ENCODE measurements around the gene HSD3B7.

HSD3B7 gene

DNA sequence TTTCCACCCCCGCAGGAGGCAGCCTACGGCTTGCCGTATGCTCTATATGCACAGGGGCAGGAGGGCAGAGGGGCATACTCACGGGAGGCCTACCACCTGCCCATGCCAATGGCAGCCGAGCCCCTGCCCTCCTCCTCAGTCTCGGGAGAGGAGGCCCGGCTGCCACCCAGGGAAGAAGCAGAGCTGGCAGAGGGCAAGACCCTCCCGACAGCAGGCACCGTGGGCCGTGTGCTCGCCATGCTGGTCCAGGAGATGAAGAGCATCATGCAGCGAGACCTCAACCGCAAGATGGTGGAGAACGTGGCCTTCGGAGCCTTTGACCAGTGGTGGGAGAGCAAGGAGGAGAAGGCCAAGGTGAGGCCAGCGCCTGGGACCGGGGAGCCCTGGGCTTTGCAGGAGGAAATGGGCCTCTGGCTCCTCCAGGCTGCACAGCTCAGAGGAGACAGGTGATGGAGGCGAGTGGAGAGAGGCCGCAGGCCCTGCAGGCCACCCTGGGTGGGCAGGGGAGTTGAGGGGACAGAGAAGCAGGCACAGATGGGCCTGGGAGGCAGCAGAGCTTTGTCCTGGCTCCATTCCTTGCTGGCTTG lies 18.9 kb upstream of the HSD3B7 start:
- Histone ChIP-seq H3K36me3 (ENCODE audit: insufficient read depth, low read length) (peaks cover 87% of the 10 kb centered on the region), H3K9ac (ENCODE audit: low read length) (no peak overlapping the region), H3K4me1 (ENCODE audit: insufficient read depth, low read length, severe bottlenecking) (no peaks in the 10 kb centered on the region), H3K4me3 (ENCODE audit: low read depth, low read length, poor library complexity, severe bottlenecking) (no peak overlapping the region), H3K9me2 (ENCODE audit: low read depth, low read length) (no peaks in the 10 kb centered on the region), H3K79me2 (ENCODE audit: insufficient read depth, low read length) (no peaks in the 10 kb centered on the region), H3K27me3 (ENCODE audit: insufficient read depth, low read length) (no peaks in the 10 kb centered on the region), H3F3A (ENCODE audit: insufficient read depth, low read length) (no peaks in the 10 kb centered on the region), H4K20me1 (ENCODE audit: insufficient read depth, low read length) (no peaks in the 10 kb centered on the region), H3K27ac (ENCODE audit: low read depth, low read length, poor library complexity, severe bottlenecking) (no peak overlapping the region), H2AFZ (ENCODE audit: low read length) (no peak overlapping the region), H3K4me2 (ENCODE audit: low read length) (no peak overlapping the region), H3K9me3 (ENCODE audit: low read length) (no peaks in the 10 kb centered on the region)
- TF ChIP-seq EZH2 (IDR thresholded peaks at IDR 0.05; ENCODE audit: borderline replicate concordance, low read length), result no peak
- TF ChIP-seq, protein P1, sequence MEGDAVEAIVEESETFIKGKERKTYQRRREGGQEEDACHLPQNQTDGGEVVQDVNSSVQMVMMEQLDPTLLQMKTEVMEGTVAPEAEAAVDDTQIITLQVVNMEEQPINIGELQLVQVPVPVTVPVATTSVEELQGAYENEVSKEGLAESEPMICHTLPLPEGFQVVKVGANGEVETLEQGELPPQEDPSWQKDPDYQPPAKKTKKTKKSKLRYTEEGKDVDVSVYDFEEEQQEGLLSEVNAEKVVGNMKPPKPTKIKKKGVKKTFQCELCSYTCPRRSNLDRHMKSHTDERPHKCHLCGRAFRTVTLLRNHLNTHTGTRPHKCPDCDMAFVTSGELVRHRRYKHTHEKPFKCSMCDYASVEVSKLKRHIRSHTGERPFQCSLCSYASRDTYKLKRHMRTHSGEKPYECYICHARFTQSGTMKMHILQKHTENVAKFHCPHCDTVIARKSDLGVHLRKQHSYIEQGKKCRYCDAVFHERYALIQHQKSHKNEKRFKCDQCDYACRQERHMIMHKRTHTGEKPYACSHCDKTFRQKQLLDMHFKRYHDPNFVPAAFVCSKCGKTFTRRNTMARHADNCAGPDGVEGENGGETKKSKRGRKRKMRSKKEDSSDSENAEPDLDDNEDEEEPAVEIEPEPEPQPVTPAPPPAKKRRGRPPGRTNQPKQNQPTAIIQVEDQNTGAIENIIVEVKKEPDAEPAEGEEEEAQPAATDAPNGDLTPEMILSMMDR (IDR thresholded peaks at IDR 0.05; ENCODE audit: low read length), result no peak

DNA sequence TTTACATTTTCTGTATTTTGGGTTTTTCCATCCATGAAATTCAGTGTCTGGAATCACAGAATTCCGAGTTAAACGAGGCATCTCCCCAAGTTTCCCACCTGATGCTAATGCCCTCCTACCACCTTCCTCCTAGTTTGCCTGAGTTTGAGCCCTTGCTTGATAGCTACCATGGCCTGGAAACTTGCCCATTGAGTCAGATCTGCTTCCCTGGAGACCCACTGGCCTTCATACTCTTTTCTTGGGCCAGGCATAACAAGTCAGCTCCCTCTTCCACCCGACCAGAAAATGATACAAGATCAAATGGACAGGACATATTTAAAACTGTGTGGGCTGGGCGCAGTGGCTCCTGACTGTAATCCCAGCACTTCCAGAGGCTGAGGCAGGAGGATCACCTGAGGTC lies 17.2 kb upstream of the HSD3B7 start:
- Histone ChIP-seq H3K36me3 (ENCODE audit: insufficient read depth, low read length) (peaks cover 87% of the 10 kb centered on the region), H3K27me3 (ENCODE audit: insufficient read depth, low read length) (no peaks in the 10 kb centered on the region), H3K79me2 (ENCODE audit: insufficient read depth, low read length) (no peaks in the 10 kb centered on the region), H2AFZ (ENCODE audit: low read length) (no peak overlapping the region), H3F3A (ENCODE audit: insufficient read depth, low read length) (no peaks in the 10 kb centered on the region), H3K9ac (ENCODE audit: low read length) (no peak overlapping the region), H4K20me1 (ENCODE audit: insufficient read depth, low read length) (no peaks in the 10 kb centered on the region), H3K4me1 (ENCODE audit: insufficient read depth, low read length, severe bottlenecking) (no peaks in the 10 kb centered on the region), H3K9me2 (ENCODE audit: low read depth, low read length) (no peaks in the 10 kb centered on the region), H3K4me3 (ENCODE audit: low read depth, low read length, poor library complexity, severe bottlenecking) (no peak overlapping the region), H3K27ac (ENCODE audit: low read depth, low read length, poor library complexity, severe bottlenecking) (no peak overlapping the region), H3K9me3 (ENCODE audit: low read length) (no peaks in the 10 kb centered on the region), H3K4me2 (ENCODE audit: low read length) (no peak overlapping the region)
- TF ChIP-seq, protein P1 (IDR thresholded peaks at IDR 0.05; ENCODE audit: low read length), result no peak
- no peak for TF ChIP-seq EZH2 (IDR thresholded peaks at IDR 0.05; ENCODE audit: borderline replicate concordance, low read length)

- H3K79me2 ChIP-seq (ENCODE audit: insufficient read depth, low read length), result no peaks in the 10 kb centered on the region
- no peak overlapping the region for H3K27ac ChIP-seq (ENCODE audit: low read depth, low read length, poor library complexity, severe bottlenecking)
- H3K4me2 ChIP-seq (ENCODE audit: low read length), result no peak overlapping the region
- H3K9me2 ChIP-seq (ENCODE audit: low read depth, low read length), result no peaks in the 10 kb centered on the region
- H3F3A ChIP-seq (ENCODE audit: insufficient read depth, low read length), result no peaks in the 10 kb centered on the region
- no peaks in the 10 kb centered on the region for H3K27me3 ChIP-seq (ENCODE audit: insufficient read depth, low read length)
- H3K4me3 ChIP-seq (ENCODE audit: low read depth, low read length, poor library complexity, severe bottlenecking), result no peak overlapping the region
- no peak overlapping the region for H2AFZ ChIP-seq (ENCODE audit: low read length)
- no peaks in the 10 kb centered on the region for H3K9me3 ChIP-seq (ENCODE audit: low read length)
- TF ChIP-seq, protein P1 (IDR thresholded peaks at IDR 0.05; ENCODE audit: low read length), result no peak
- no peak for TF ChIP-seq EZH2 (IDR thresholded peaks at IDR 0.05; ENCODE audit: borderline replicate concordance, low read length)
- no peak overlapping the region for H3K9ac ChIP-seq (ENCODE audit: low read length)
- H3K4me1 ChIP-seq (ENCODE audit: insufficient read depth, low read length, severe bottlenecking), result no peaks in the 10 kb centered on the region
- H4K20me1 ChIP-seq (ENCODE audit: insufficient read depth, low read length), result no peaks in the 10 kb centered on the region
- peaks cover 87% of the 10 kb centered on the region for H3K36me3 ChIP-seq (ENCODE audit: insufficient read depth, low read length)
Observed at GRCh38 chr16:30969246-30969842, 15.7 kb upstream of the HSD3B7 start.
